HG03066 (cell line): ENCODE measurements around the gene CD84.
"Not testable (repeated sequence)": the region's sequence is repeated elsewhere in the genome, so short reads cannot be mapped to it uniquely, and the experiment has no call there.

Experiments used
- ATAC-seq: cut with Tn5 transposase; IDR thresholded peaks from one replicate; pipeline ENCODE4 v1.9.1; 2021; ENCODE audit warnings: low read depth; ENCODE audit not compliant: unreplicated experiment

Gene CD84

DNA sequence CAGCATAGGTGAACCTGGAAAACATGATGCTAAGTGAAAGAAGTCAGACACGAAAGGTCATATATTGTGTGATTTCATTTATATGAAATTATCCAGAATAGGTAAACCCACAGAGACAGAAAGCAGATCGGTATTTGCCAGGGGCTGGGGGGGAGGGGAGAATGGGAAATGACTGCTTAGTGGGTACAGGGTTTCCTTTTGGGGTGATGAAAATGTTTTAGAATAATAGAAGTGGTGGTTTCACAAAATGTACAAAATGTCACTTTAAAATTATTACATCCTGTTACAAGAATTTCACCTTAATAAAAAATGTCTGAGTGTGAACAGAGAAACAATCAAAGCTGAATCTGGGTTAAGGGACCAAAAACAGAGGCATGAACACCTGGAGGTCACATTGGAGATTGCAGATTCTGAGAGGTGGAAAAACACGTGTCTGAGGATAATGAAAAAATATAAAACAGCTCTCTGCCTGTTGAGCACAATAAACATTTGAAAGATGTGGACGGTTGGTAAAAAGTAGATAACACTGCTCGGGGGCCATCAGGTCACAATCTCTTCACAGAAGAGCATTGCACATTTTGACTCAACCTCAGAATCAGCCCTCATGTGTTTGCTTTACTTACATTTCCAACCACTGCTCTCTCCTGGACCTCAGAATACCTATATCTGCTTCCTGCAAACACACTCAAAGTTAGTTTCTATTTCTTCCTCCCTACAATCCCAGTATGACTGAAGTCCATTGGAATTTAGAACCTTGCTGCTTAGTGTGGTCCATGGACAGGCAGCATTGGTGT, 59.5 kb downstream of the CD84 start:
- ATAC-seq, result no peak

DNA sequence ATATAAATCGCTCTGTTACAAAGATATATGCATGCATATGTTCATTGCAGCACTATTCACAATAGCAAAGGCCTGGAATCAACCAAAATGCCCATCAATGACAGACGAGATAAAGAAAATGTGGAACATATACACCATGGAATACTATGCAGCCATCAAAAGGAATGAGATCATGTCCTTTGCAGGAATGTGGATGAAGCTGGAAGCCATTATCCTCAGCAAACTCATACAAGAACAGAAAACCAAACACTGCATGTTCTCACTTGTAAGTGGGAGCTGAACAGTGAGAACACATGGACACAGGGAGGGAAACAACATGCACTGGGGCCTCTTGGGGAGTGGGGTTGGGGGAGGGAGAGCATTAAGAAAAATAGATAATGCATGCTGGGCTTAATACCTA, 61.8 kb downstream of the CD84 start:
- ATAC-seq, result not testable (repeated sequence)

DNA sequence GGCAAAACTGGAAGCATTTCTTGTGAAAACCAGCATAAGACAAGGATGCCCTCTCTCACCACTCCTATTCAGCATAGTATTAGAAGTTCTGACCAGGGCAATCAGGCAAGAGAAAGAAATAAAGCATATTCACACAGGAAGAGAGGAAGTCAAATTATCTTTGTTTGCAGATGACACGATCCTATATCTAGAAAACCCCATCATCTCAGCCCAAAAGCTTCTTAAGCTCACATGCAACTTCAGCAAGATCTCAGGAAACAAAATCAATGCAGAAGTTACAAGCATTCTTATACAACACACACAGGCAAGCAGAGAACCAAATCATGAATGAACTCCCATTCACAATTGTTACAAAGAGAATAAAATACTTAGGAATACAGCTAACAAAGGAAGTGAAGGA, 63.4 kb downstream of the CD84 start:
- ATAC-seq, result not testable (repeated sequence)

DNA sequence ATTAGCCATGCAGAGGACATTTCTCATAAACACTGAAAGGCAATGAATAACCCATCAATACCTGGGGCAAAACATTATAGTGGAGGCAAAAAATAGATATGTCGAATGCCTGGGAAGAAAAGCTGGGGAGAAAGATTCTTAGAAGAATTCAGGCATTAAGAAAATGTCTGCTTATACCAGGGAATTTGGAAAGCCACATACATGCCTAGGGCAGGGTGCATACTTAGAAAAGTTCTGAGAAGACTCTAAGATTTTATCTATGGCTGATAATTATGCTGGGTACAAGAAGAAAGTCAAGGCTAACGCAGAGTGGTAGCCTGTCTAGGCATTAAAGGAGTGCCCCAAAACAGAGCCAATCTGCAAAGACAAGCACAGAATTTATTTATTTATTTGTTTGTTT, 74.6 kb downstream of the CD84 start:
- ATAC-seq, result no peak

DNA sequence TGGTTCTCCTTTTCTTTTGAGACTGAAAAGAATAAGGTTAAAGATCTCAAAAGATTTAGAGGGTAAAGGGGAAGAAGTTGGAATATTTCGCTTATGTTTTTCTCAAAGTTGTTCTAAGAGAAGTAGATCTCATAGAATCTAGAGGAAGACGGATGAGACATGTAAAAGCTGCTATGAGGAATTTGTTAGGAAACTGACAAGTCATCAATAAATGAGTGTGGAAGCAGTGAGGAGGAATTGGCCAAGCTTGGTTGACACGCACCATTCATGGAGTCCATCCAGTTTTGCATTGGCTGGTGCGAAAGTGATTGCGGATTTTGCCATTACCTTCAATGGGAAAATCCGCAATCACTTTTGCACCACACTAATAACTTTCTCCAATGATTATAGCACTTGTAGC, 76.2 kb downstream of the CD84 start:
- no peak for ATAC-seq

DNA sequence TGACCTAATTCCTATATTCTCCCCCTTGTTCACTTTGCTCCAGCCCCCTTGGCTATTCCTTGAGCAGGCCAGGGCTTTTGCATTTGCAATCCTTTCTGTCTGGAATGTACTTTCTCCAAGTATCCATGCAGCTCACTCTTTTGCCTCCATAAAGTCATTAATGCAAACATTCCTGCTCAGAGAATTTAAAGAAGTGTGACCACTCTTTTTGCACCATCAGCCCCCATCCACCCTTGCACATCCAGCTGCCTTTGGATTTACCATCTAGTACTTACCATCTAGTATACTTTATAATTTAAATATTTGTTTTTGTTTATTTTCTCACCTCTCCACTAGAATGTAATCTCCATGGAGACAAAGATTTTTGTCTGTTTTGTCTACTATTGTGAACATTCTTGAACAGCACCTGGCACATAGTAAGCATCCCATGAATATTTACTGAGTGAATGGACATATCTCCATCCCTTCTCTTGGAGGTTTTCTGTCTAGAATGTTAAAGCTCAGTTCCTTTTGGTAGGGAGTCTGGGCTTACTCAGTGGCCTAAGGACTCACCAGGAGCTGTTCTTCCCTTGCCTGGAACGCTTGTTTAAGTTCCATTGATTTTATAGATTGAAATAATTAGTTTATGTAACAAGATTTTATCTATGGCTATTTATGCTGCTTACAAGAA, 78.8 kb downstream of the CD84 start:
- ATAC-seq, result no peak

DNA sequence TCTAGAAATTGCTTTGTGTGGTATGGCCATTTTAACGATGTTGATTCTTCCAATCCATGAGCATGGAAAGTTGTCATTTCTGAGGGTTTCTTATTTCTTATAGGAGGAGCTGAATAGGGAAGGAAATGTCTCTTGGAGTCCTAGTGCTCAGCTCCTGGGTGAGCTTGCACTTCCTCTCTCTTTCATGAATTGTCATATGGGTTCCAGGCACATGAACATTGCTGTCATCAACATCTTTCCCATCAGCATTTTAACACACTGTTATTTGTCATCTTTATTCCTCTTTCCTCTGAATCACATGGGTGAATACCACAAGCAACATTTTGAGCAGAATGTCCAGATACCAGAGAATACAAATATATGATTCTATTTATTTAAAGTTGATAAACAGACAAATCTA, 79.7 kb downstream of the CD84 start:
- ATAC-seq, result no peak

DNA sequence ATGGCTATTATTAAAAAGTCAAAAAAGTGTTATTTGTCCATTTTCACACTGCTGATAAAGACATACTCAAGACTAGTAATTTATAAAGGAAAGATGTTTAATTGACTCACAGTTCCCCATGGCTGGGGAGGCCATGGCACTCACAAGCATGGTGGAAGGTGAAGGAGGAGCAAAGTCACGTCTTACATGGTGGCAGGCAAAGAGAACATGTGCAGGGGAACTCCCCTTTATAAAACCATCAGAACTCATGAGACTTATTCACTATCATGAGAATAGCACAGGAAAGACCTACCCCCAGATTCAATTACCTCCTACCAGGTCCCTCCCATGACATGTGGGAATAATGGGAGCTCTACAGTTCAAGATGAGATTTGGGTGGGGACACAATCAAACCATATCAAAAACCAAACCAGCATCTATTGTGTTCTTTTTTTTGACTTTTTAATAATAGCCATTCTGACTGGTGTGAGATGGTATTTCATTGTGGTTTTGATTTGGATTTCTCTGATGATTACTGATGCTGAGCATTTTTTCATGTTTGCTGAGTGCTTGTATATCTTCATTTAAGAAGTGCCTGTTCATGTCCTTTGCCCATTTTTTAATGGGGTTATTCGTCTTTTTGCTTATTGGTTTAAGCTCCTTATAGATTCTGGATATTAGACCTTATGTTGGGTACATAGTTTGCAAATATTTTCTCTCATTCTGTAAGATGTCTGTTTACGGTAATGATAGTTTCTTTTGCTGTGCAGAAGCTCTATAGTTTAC, 80.8 kb downstream of the CD84 start:
- not testable (repeated sequence) for ATAC-seq

DNA sequence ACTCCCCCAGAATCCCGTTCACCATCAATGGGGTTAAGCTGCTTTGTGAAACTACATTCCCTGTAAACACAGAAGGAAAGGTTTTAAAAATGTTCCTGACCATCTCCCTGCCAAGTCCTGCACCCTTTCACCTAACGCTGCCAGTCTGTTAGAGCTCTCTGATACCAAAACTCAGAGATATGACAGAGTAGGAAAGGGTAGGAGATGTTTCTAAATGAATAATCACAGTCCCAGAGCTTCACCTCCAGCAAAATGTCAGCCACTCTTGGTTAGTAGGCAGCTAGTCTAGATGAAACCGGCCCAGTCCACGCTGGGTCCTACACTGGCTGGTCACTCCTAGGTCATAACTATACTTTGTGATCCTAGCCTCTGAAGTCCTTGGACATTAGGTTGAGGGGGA, 83.0 kb downstream of the CD84 start:
- ATAC-seq, result no peak

DNA sequence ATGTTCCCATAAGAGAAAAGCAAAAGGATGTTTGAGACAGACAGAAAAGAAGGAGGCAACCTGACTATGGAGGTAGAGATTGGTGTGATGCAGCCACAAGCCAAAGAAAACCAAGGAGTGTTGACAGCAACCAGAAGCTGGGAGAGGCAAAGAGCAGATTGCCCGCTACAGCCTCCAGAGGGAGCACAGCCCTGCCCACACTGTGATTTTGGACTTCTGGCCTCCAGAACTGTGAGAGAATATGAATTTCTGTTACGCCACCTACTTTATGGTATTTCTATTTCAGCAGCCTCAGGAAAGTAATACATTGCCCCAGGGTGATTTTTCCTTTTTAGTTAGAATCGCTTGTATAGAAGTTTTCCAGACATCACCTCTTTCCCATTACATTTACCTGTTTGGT, 84.7 kb downstream of the CD84 start:
- no peak for ATAC-seq

DNA sequence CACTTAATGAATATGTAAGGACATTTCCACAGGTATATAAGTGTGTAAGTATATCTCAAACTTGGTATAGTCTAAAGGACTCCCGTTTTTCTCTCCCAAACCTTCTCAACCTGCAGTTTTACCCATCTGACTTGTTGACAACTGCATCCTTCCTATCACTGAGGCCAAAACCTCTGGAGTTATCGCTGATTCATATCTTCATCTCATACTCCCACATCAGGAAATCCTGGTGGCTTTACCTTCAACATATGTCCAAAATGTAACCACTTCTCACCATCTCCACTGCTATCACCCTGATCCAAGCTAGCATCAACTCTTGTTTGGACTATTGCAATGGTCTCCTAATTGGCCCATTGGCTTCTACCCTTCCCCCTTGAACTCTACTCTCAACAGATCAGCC, 86.7 kb downstream of the CD84 start:
- ATAC-seq, result no peak

DNA sequence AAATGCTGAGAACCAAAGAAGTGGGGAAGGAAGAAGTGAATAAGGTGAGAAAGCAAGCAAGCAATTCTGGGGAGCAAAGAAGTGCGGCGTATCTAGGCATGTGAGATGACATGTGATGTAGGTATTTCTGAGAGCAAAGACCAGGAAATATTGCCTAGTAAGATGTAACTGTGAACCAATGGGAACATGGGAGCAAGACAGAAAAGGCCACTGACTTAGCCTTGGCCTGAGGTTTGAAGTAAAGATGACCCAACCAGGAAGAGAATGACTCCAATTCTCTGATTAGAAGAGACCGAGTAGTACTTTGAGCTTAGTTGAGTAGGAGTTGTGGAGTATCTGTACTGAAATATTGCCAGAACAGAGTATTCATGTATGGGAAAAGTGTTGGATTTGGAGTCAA, 87.3 kb downstream of the CD84 start:
- ATAC-seq, result no peak
